HT-29 (cell line): ENCODE results near the gene CLCF1. TPM values are rescaled to one million over a fixed set of nuclear protein-coding genes. Genes with fewer than 3 reads are reported as not detected.
A peak's percentile ranks its signal among the peaks of the same experiment; 100 is the strongest.

Experiments
- DNase-seq: peaks from one replicate; pipeline ENCODE4 v3.0.0-alpha.2; 2015; ENCODE audit warnings: low spot score
- total RNA-seq: library from RNA; depleted of rRNA; stranded (reverse); fragments of >200 nt; shearing (Covaris generic); gene quantifications from 2 replicates; pipeline ENCODE4 v1.2.3, GENCODE V29; 2014

CLCF1 gene
- total RNA-seq, 1 experiment from 2014 or later, result 29.7 TPM

- no peak for DNase-seq
Observed at GRCh38 chr11:67396259-67396581, 22.8 kb upstream of the CLCF1 start.

- no peak for DNase-seq
Observed at GRCh38 chr11:67395555-67396258, 22.3 kb upstream of the CLCF1 start.

- DNase-seq, result no peak
Observed at GRCh38 chr11:67393990-67394389, 20.6 kb upstream of the CLCF1 start.

GRCh38 chr11:67393437-67393836, 20.0 kb upstream of the CLCF1 start:
- DNase-seq, result no peak

- no peak for DNase-seq
Observed at GRCh38 chr11:67392183-67392715, 18.9 kb upstream of the CLCF1 start.

GRCh38 chr11:67391304-67392182, 18.1 kb upstream of the CLCF1 start, which contains the start of gene RAD9A:
Gene RAD9A (plus strand): TSS chr11:67391986. CDS start chr11:67392045, 59 bp downstream.
- peak; percentile 94 for DNase-seq

- no peak for DNase-seq
Observed at GRCh38 chr11:67390947-67391303, 17.5 kb upstream of the CLCF1 start.

- peak; percentile 82 for DNase-seq
Observed at GRCh38 chr11:67389477-67389876, 16.1 kb upstream of the CLCF1 start.

GRCh38 chr11:67387518-67387917, 14.1 kb upstream of the CLCF1 start:
- no peak for DNase-seq

GRCh38 chr11:67387069-67387468, 13.7 kb upstream of the CLCF1 start:
- no peak for DNase-seq

GRCh38 chr11:67384851-67385366, 11.5 kb upstream of the CLCF1 start:
- DNase-seq, result no peak

GRCh38 chr11:67382276-67383136, 9.1 kb upstream of the CLCF1 start:
- peak; percentile 97 for DNase-seq

- no peak for DNase-seq
Observed at GRCh38 chr11:67381244-67381972, 8.0 kb upstream of the CLCF1 start.

- DNase-seq, result peak; percentile 79
Observed at GRCh38 chr11:67379061-67380058, 6.0 kb upstream of the CLCF1 start.

GRCh38 chr11:67378544-67378943, 5.1 kb upstream of the CLCF1 start:
- no peak for DNase-seq

GRCh38 chr11:67376873-67377808, 3.7 kb upstream of the CLCF1 start:
- peak; percentile 84 for DNase-seq

GRCh38 chr11:67376063-67376820, 2.8 kb upstream of the CLCF1 start:
- DNase-seq, result no peak
